Psoas muscle (tissue), 8 donors: ENCODE measurements around the gene LMTK2. TPM values are rescaled to one million over a fixed set of nuclear protein-coding genes. Genes with fewer than 3 reads are reported as not detected.

Experiments
- ATAC-seq, 4 donors: fragments of 200-7000 bp; cut with Tn5 transposase; one replicate each; pipeline ENCODE4 v1.9.1; 2020; ENCODE audit warnings: moderate library complexity in 3 of 4, mild to moderate bottlenecking in 2 of 4
- DNase-seq, 2 donors: peaks; one replicate each; pipeline ENCODE4 v3.0.0-alpha.2; 2020
- H3K27ac ChIP-seq: fragments of 200-600 bp; one replicate; pipeline ENCODE4 v1.8.0; 2022
- H3K27me3 ChIP-seq, 3 donors: fragments of 200-600 bp in 1 of 3; one replicate each; pipeline versions ENCODE4 v1.6.1 to v1.8.0; 2013 to 2022; ENCODE audit warnings: low read length in 2 of 3, mild to moderate bottlenecking in 2 of 3, moderate library complexity in 1 of 3; ENCODE audit not compliant: insufficient read depth in 3 of 3
- H3K36me3 ChIP-seq, 2 donors: fragments of 200-600 bp in 1 of 2; one replicate each; pipeline versions ENCODE4 v1.6.1 to v1.8.0; 2013 to 2022; ENCODE audit warnings: low read depth in 1 of 2, mild to moderate bottlenecking in 1 of 2, moderate library complexity in 1 of 2; ENCODE audit not compliant: insufficient read depth in 1 of 2
- H3K4me1 ChIP-seq: fragments of 200-600 bp; one replicate; pipeline ENCODE4 v1.8.0; 2022
- H3K4me3 ChIP-seq: fragments of 200-600 bp; one replicate; pipeline ENCODE4 v1.8.0; 2022; ENCODE audit warnings: mild to moderate bottlenecking
- H3K9me3 ChIP-seq: fragments of 200-600 bp; one replicate; pipeline ENCODE4 v1.8.0; 2022
- WGBS, 3 donors: extraction: QIAGEN DNeasy Blood & Tissue Kit; methylation state at CpG; one replicate each; pipeline versions ENCODE4 v1.1.6 to v1.1.7; 2013; 5-methylcytosine and 5-hydroxymethylcytosine counted together
- intact Hi-C, 2 donors: fragments of 100-400 bp; cut with DNase I; formaldehyde crosslinking; loops; one replicate each; pipeline versions ENCODE4 v1.11.0 to v1.14.2; 2022
- polyA plus RNA-seq, 3 donors: library from polyadenylated mRNA; stranded (reverse); fragments of 200-250 nt; gene quantifications; one replicate each; pipeline ENCODE4 v1.2.3, GENCODE V29; 2013
- total RNA-seq, 4 donors: library from RNA; stranded (reverse); fragmentation: NEBNext Ultra II Directional in 2 of 4; extraction: Animal tissue kit (Norgen Biotek cat#: 25700) in 2 of 4; gene quantifications; one replicate each; pipeline versions ENCODE4 v1.2.1 to v1.2.4, GENCODE V29; 2021 to 2023
- TF ChIP-seq, protein P1 (sequence below): fragments of 200-600 bp; IDR thresholded peaks from one replicate; pipeline ENCODE4 v1.8.0; 2022; ENCODE audit warnings: antibody characterized with exemption
- donor health status: healthy with polysubstance abuse.
- donor health status: DM: no; HTN: no; CAD: no; lungs with moderate emphysema.
- donor health status: Bipolar disorder and iron deficiency.
- donor health status: healthy.
- donor health status: DM: yes; HTN: yes; CAD: no.
- donor health status: DM: no; HTN: no; CAD: no.
- donor health status: DM: no; HTN: no; CAD: no.
- donor health status: DM: yes; HTN: yes; CAD: no.

LMTK2 gene
- total and polyA plus RNA-seq, 7 donors = 3.6 to 25.0 (median 13.5) TPM

DNA sequence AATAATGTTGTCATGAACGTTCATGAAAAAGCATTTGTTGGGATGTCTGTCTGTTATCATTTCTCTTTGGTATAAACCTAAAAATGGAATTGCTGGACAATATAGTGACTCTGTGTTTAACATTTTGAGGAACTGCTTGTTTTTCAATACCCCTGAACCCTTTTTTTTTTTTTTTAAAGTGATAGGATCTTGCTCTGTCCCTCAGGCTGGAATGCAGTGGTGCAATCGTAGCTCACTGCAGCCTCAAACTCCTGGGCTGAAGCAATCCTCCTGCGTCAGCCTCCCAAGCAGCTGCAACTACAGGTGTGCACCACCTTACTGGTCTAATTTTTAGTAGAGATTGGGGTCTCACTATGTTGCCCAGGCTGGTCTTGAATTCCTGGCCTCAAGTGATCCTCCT lies 15.1 kb upstream of the LMTK2 start:
- Histone ChIP-seq H3K9me3 (peaks cover 17% of the 10 kb centered on the region), H3K27ac (no peak overlapping the region), H3K36me3 (no peaks in the 10 kb centered on the region), H3K27me3 (no peaks in the 10 kb centered on the region), H3K4me1 (no peaks in the 10 kb centered on the region), H3K4me3 (no peak overlapping the region)
- DNase-seq = no peak
- intact Hi-C loops = no loop called here
- TF ChIP-seq, protein P1, sequence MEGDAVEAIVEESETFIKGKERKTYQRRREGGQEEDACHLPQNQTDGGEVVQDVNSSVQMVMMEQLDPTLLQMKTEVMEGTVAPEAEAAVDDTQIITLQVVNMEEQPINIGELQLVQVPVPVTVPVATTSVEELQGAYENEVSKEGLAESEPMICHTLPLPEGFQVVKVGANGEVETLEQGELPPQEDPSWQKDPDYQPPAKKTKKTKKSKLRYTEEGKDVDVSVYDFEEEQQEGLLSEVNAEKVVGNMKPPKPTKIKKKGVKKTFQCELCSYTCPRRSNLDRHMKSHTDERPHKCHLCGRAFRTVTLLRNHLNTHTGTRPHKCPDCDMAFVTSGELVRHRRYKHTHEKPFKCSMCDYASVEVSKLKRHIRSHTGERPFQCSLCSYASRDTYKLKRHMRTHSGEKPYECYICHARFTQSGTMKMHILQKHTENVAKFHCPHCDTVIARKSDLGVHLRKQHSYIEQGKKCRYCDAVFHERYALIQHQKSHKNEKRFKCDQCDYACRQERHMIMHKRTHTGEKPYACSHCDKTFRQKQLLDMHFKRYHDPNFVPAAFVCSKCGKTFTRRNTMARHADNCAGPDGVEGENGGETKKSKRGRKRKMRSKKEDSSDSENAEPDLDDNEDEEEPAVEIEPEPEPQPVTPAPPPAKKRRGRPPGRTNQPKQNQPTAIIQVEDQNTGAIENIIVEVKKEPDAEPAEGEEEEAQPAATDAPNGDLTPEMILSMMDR = no peak
- WGBS, 3 donors = 80 to 86% (median 81%) methylated on average over 3 of the region's 3 CpGs
- no peak for ATAC-seq

DNA sequence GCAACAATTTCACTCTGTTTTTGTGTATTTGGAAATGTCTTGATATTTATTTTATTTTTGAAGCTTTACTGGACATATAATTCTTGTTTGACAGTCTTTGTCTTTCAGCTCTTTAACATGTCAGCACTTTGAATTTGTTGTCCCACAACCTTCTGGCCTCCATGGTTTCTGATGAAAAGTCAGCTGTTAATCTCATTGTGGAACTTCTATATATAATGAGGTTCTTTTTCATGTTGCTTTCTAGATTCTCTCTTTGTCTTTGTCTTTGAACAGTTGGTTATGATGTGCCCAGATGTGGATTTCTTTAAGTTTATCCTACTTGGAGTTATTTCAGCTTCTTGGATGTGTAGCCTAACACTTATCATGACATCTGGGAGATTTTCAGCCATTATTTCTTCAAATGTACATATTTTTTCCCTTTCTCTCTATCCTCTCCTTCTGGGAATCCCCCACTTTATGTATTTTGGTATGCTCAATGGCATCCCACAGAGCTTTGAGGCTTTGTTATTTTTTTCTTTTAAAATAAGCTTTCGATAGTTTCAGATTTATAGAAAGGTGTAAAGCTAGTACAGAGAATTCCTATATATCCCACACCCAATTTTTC lies 9.5 kb upstream of the LMTK2 start:
- no peak for DNase-seq
- ATAC-seq = no peak
- Histone ChIP-seq H3K4me1 (no peaks in the 10 kb centered on the region), H3K9me3 (peaks cover 41% of the 10 kb centered on the region), H3K36me3 (no peaks in the 10 kb centered on the region), H3K27me3 (peaks cover 0 to 3% (median 0%) of the 10 kb centered on the region in 3 donors), H3K4me3 (no peak overlapping the region), H3K27ac (no peak overlapping the region)
- TF ChIP-seq, protein P1 = no peak
- intact Hi-C loops = no loop called here
- 89 to 95% (median 90%) methylated on average over 1 of the region's 1 CpG for WGBS, 3 donors

DNA sequence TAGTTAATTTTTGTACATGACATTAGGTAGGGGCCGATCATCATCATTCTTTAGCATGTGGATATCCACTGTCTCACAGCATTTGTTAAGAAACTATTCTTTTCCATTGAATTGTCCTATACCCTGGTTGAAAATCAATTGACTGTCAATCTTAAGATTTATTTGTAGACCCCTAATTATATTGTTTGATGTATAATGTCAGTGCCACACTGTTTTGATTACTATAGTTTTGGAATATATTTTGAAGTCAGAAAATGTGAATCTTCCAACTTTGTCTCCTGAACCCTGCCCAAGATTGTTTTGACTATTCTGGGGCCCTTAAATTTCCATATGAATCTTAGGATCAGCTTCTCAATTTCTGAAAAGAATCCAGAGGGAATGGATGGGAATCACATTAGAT lies 6.6 kb upstream of the LMTK2 start:
- intact Hi-C loops = loop anchor here in 1 of 2 donors (5.0 to 10.0 kb wide), 2 partner anchors 75 to 142 kb away; no protein-coding TSS in a partner anchor
- Histone ChIP-seq H3K36me3 (no peaks in the 10 kb centered on the region), H3K27ac (no peak overlapping the region), H3K27me3 (peaks cover 0 to 3% (median 0%) of the 10 kb centered on the region in 3 donors), H3K4me1 (no peaks in the 10 kb centered on the region), H3K4me3 (no peak overlapping the region), H3K9me3 (peaks cover 34% of the 10 kb centered on the region)
- ATAC-seq (no peak), DNase-seq (no peak)
- WGBS, 3 donors = 74 to 85% (median 75%) methylated on average over 1 of the region's 1 CpG
- TF ChIP-seq, protein P1 = no peak

DNA sequence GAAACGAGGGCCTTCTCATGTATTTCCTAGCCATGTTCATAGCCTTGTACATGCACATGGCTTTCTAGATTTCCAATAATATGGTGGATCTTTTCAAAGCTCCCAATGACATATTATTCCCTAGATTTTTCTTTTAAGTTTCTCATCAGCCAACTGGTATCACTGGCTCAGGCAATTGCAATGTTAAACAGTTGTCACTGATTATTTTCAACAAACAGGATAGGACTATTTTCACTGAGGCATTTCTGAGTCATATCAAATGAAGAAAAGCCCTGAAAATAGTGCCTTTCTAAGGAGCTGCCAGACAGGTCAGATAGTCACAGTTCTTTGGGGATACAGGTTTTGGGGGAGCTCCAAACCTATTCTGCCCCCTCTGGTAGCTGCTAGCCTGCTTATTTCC lies 4.5 kb upstream of the LMTK2 start:
- H3K27ac ChIP-seq = no peak overlapping the region
- intact Hi-C loops = loop anchor here in 1 of 2 donors (5.0 to 10.0 kb wide), 2 partner anchors 77 to 140 kb away; no protein-coding TSS in a partner anchor
- H3K36me3 ChIP-seq = no peaks in the 10 kb centered on the region
- peaks cover 21% of the 10 kb centered on the region for H3K9me3 ChIP-seq
- no peaks in the 10 kb centered on the region for H3K4me1 ChIP-seq
- peaks cover 0 to 3% (median 0%) of the 10 kb centered on the region in 3 donors for H3K27me3 ChIP-seq
- 56 to 73% (median 59%) methylated on average over 1 of the region's 1 CpG for WGBS, 3 donors
- ATAC-seq (no peak), DNase-seq (no peak)
- no peak overlapping the region for H3K4me3 ChIP-seq
- TF ChIP-seq, protein P1 = no peak
